Sigmoid colon (tissue), 7 donors: ENCODE measurements around the gene CNNM2. TPM values are rescaled to one million over a fixed set of nuclear protein-coding genes. Genes with fewer than 3 reads are reported as not detected.

Experiments
- DNase-seq: peaks from one replicate; pipeline ENCODE4 v3.0.0-alpha.2; 2019
- H3K27ac ChIP-seq, 4 donors: fragments of 200-600 bp; sonication (generic); one replicate each; pipeline ENCODE4 v1.5.1; 2016 to 2019; ENCODE audit warnings: mild to moderate bottlenecking in 1 of 4
- H3K27me3 ChIP-seq, 3 donors: fragments of 200-600 bp; sonication (generic); one replicate each; pipeline ENCODE4 v1.5.1; 2019; ENCODE audit warnings: mild to moderate bottlenecking in 1 of 3
- H3K36me3 ChIP-seq, 4 donors: fragments of 200-600 bp; sonication (generic); one replicate each; pipeline ENCODE4 v1.5.1; 2016 to 2019
- H3K4me1 ChIP-seq, 4 donors: fragments of 200-600 bp; sonication (generic); one replicate each; pipeline ENCODE4 v1.5.1; 2017 to 2019
- H3K4me3 ChIP-seq, 4 donors: fragments of 200-600 bp; sonication (generic); one replicate each; pipeline ENCODE4 v1.5.1; 2017 to 2019; ENCODE audit warnings: mild to moderate bottlenecking in 2 of 4, moderate library complexity in 1 of 4
- H3K9me3 ChIP-seq, 4 donors: fragments of 200-600 bp in 3 of 4; sonication (generic) in 3 of 4; one replicate each; pipeline versions ENCODE4 v1.5.1 to v1.6.1; 2013 to 2019
- CTCF ChIP-seq, 4 experiments: fragments of 450-650 bp in 3 of 4; fragments of 200-600 bp in 1 of 4; IDR thresholded peaks; one replicate each; pipeline ENCODE4 v1.5.1; 2016 to 2019; ENCODE audit warnings: antibody characterized with exemption in 4 of 4, mild to moderate bottlenecking in 3 of 4, moderate library complexity in 2 of 4
- EP300 ChIP-seq, 4 donors: sonication (generic); formaldehyde crosslinking; IDR thresholded peaks; one replicate each; pipeline ENCODE4 v1.6.1; 2017; ENCODE audit warnings: antibody characterized with exemption in 4 of 4
- POLR2A ChIP-seq, 2 donors: fragments of 450-650 bp; IDR thresholded peaks; one replicate each; pipeline ENCODE4 v1.6.1; 2016; ENCODE audit warnings: antibody characterized with exemption in 2 of 2, mild to moderate bottlenecking in 2 of 2, moderate library complexity in 2 of 2
- POLR2AphosphoS5 ChIP-seq, 4 donors: sonication (generic); formaldehyde crosslinking; IDR thresholded peaks; one replicate each; pipeline ENCODE4 v1.6.1; 2017; ENCODE audit warnings: antibody characterized with exemption in 4 of 4
- WGBS, 2 donors: extraction: QIAGEN DNeasy Blood & Tissue Kit; methylation state at CpG; one replicate each; pipeline ENCODE4 v1.1.7; 2013; 5-methylcytosine and 5-hydroxymethylcytosine counted together
- intact Hi-C: fragments of 100-400 bp; cut with DNase I; formaldehyde crosslinking; loops from one replicate; pipeline ENCODE4 v1.15.1; 2023
- polyA plus RNA-seq, 3 donors: library from polyadenylated mRNA; stranded (reverse); fragments of 200-250 nt; gene quantifications; one replicate each; pipeline ENCODE4 v1.2.3, GENCODE V29; 2013
- total RNA-seq, 4 donors: library from RNA; depleted of rRNA; stranded (reverse); fragments of >200 nt; gene quantifications; one replicate each; pipeline ENCODE4 v1.1.0, GENCODE V29; 2016
- donor health status: healthy with polysubstance abuse.
- donor health status: Bipolar disorder and iron deficiency.
- donor health status: healthy.

Gene CNNM2
- total and polyA plus RNA-seq, 7 donors, result 2.4 to 11.1 (median 5.8) TPM

GRCh38 chr10:103077491-103078308 is 159.6 kb downstream of the CNNM2 start:
- no peaks in the 10 kb centered on the region for H3K27me3 ChIP-seq
- DNase-seq, result no peak
- intact Hi-C loops, result no loop called here
- TF ChIP-seq POLR2AphosphoS5 (IDR thresholded peaks at IDR 0.05) (no peak), EP300 (IDR thresholded peaks at IDR 0.05) (no peak), POLR2A (IDR thresholded peaks at IDR 0.05) (no peak), CTCF (IDR thresholded peaks at IDR 0.05) (no peak)
- no peak overlapping the region for H3K4me3 ChIP-seq
- WGBS, 2 donors, result 84 to 91% methylated on average over 16 of the region's 16 CpGs
- H3K36me3 ChIP-seq, result peaks cover 4 to 29% (median 15%) of the 10 kb centered on the region in 4 donors
- no peak overlapping the region for H3K27ac ChIP-seq
- no peaks in the 10 kb centered on the region for H3K9me3 ChIP-seq
- H3K4me1 ChIP-seq, result no peaks in the 10 kb centered on the region

GRCh38 chr10:103078309-103078615 is 160.2 kb downstream of the CNNM2 start:
- 85 to 94% methylated on average over 3 of the region's 3 CpGs for WGBS, 2 donors
- H3K4me3 ChIP-seq, result no peak overlapping the region
- no peak for TF ChIP-seq POLR2A (IDR thresholded peaks at IDR 0.05)
- no peak for TF ChIP-seq CTCF (IDR thresholded peaks at IDR 0.05)
- no peak for TF ChIP-seq POLR2AphosphoS5 (IDR thresholded peaks at IDR 0.05)
- TF ChIP-seq EP300 (IDR thresholded peaks at IDR 0.05), result no peak
- H3K36me3 ChIP-seq, result peaks cover 4 to 33% (median 15%) of the 10 kb centered on the region in 4 donors
- intact Hi-C loops, result no loop called here
- H3K27ac ChIP-seq, result no peak overlapping the region
- H3K4me1 ChIP-seq, result no peaks in the 10 kb centered on the region
- no peaks in the 10 kb centered on the region for H3K27me3 ChIP-seq
- H3K9me3 ChIP-seq, result no peaks in the 10 kb centered on the region
- no peak for DNase-seq

GRCh38 chr10:103078676-103079075 is 160.6 kb downstream of the CNNM2 start:
- Histone ChIP-seq H3K36me3 (peaks cover 4 to 37% (median 15%) of the 10 kb centered on the region in 4 donors), H3K27me3 (no peaks in the 10 kb centered on the region), H3K9me3 (no peaks in the 10 kb centered on the region), H3K4me1 (no peaks in the 10 kb centered on the region), H3K4me3 (no peak overlapping the region), H3K27ac (no peak overlapping the region)
- intact Hi-C loops, result no loop called here
- no peak for TF ChIP-seq POLR2A (IDR thresholded peaks at IDR 0.05)
- no peak for TF ChIP-seq CTCF (IDR thresholded peaks at IDR 0.05)
- no peak for TF ChIP-seq EP300 (IDR thresholded peaks at IDR 0.05)
- WGBS, 2 donors, result 95 to 96% methylated on average over 14 of the region's 14 CpGs
- no peak for DNase-seq

- Histone ChIP-seq H3K27me3 (no peaks in the 10 kb centered on the region), H3K4me3 (no peak overlapping the region), H3K27ac (no peak overlapping the region), H3K9me3 (no peaks in the 10 kb centered on the region), H3K4me1 (no peaks in the 10 kb centered on the region), H3K36me3 (peaks cover 4 to 42% (median 15%) of the 10 kb centered on the region in 4 donors)
- 97 to 98% methylated on average over 7 of the region's 7 CpGs for WGBS, 2 donors
- intact Hi-C loops, result no loop called here
- TF ChIP-seq EP300 (IDR thresholded peaks at IDR 0.05) (no peak), POLR2AphosphoS5 (IDR thresholded peaks at IDR 0.05) (no peak), CTCF (IDR thresholded peaks at IDR 0.05) (no peak), POLR2A (IDR thresholded peaks at IDR 0.05) (no peak)
- no peak for DNase-seq
Measured at GRCh38 chr10:103079100-103079499, 161.0 kb downstream of the CNNM2 start.

- H3K9me3 ChIP-seq, result no peaks in the 10 kb centered on the region
- H3K4me1 ChIP-seq, result no peaks in the 10 kb centered on the region
- H3K27me3 ChIP-seq, result no peaks in the 10 kb centered on the region
- no peak overlapping the region for H3K4me3 ChIP-seq
- TF ChIP-seq CTCF (IDR thresholded peaks at IDR 0.05), result no peak
- no peak for TF ChIP-seq POLR2A (IDR thresholded peaks at IDR 0.05)
- no peak for TF ChIP-seq EP300 (IDR thresholded peaks at IDR 0.05)
- TF ChIP-seq POLR2AphosphoS5 (IDR thresholded peaks at IDR 0.05), result no peak
- intact Hi-C loops, result no loop called here
- peaks cover 4 to 48% (median 15%) of the 10 kb centered on the region in 4 donors for H3K36me3 ChIP-seq
- WGBS, 2 donors, result 93 to 95% methylated on average over 11 of the region's 11 CpGs
- H3K27ac ChIP-seq, result no peak overlapping the region
- DNase-seq, result no peak
Measured at GRCh38 chr10:103079946-103080345, 161.9 kb downstream of the CNNM2 start.
